Activated CD4-positive, alpha-beta T cell treated with anti-CD3 and anti-CD28 coated beads, Interleukin-2, amount 10 ng/mL, durations not matched to agents 7 days and 5 days (primary cell): ENCODE results near the gene CLEC3A. TPM values are rescaled to one million over a fixed set of nuclear protein-coding genes. Genes with fewer than 3 reads are reported as not detected.
"Not testable (repeated sequence)": the region's sequence is repeated elsewhere in the genome, so short reads cannot be mapped to it uniquely, and the experiment has no call there.

Source experiments
- CTCF ChIA-PET: fragments of 350-600 bp; sonication (Branson Sonifier 250); formaldehyde crosslinking; loops from one replicate; lab custom pipeline; 2021; ENCODE audit warnings: antibody characterized with exemption; lab: Charles Lee
- POLR2A ChIA-PET: fragments of 350-600 bp; sonication (Branson Sonifier 250); formaldehyde crosslinking; loops from one replicate; lab custom pipeline; 2021; ENCODE audit warnings: antibody characterized with exemption; lab: Charles Lee
- DNase-seq: peaks from one replicate; pipeline ENCODE4 v3.0.0-alpha.2; 2020
- H3K27ac Mint-ChIP-seq: one replicate; pipeline ENCODE4 v1.8.0; 2021; ENCODE audit warnings: mild to moderate bottlenecking, moderate library complexity, mixed read lengths
- H3K27me3 Mint-ChIP-seq: one replicate; pipeline ENCODE4 v1.8.0; 2021; ENCODE audit warnings: mixed read lengths
- H3K36me3 Mint-ChIP-seq: one replicate; pipeline ENCODE4 v1.8.0; 2021; ENCODE audit warnings: low read depth, mixed read lengths
- H3K4me1 Mint-ChIP-seq: one replicate; pipeline ENCODE4 v1.8.0; 2021; ENCODE audit warnings: mixed read lengths
- H3K4me3 Mint-ChIP-seq: one replicate; pipeline ENCODE4 v1.8.0; 2021; ENCODE audit warnings: mild to moderate bottlenecking, moderate library complexity, mixed read lengths
- H3K9me3 Mint-ChIP-seq: one replicate; pipeline ENCODE4 v1.8.0; 2021; ENCODE audit warnings: mixed read lengths
- total RNA-seq, 2 experiments: library from RNA; stranded (reverse); gene quantifications; one replicate each; pipeline ENCODE4 v1.2.3, GENCODE V29; 2021

CLEC3A gene
- total RNA-seq, result not detected

GRCh38 chr16:78022347-78023060, at the start of gene CLEC3A:
CLEC3A (plus strand) TSS chr16:78022548; CDS start chr16:78022627, 79 bp downstream.
- POLR2A ChIA-PET, result no interaction called here
- Mint-ChIP-seq H3K27me3 (peaks cover 15% of the 10 kb centered on the region), H3K4me3 (no peak within 1 kb of the TSS), H3K27ac (no peak within 1 kb of the TSS), H3K9me3 (no peaks in the 10 kb centered on the region), H3K36me3 (no peaks in the 10 kb centered on the region), H3K4me1 (peaks cover 3% of the 10 kb centered on the region)
- no peak for DNase-seq
- CTCF ChIA-PET, result interaction anchor here (0.6 kb wide), 1 partner anchor 133 kb away, joined by 3 read pairs; no protein-coding TSS in a partner anchor

- DNase-seq, result peak; percentile 17
- H3K4me1 Mint-ChIP-seq, result no peaks in the 10 kb centered on the region
- CTCF ChIA-PET, result interaction anchor here (1.1 kb wide), 1 partner anchor 10 kb away, joined by 3 read pairs; no protein-coding TSS in a partner anchor
Observed at GRCh38 chr16:77974883-77975282, 47.5 kb upstream of the CLEC3A start.

GRCh38 chr16:77975942-77976341, 46.4 kb upstream of the CLEC3A start:
- no peak for DNase-seq
- Mint-ChIP-seq H3K4me1 (no peaks in the 10 kb centered on the region), H3K9me3 (no peaks in the 10 kb centered on the region), H3K4me3 (no peak overlapping the region), H3K36me3 (no peaks in the 10 kb centered on the region), H3K27me3 (no peaks in the 10 kb centered on the region), H3K27ac (no peak overlapping the region)
- CTCF ChIA-PET, result interaction anchor here (0.6 kb wide), 1 partner anchor 456 kb away, joined by 3 read pairs; no protein-coding TSS in a partner anchor
- POLR2A ChIA-PET, result no interaction called here

More at GRCh38 chr16:77974883-77975282, 47.5 kb upstream of the CLEC3A start:
- no peak overlapping the region for H3K4me3 Mint-ChIP-seq
- POLR2A ChIA-PET, result no interaction called here
- H3K36me3 Mint-ChIP-seq, result no peaks in the 10 kb centered on the region
- H3K27me3 Mint-ChIP-seq, result no peaks in the 10 kb centered on the region
- H3K27ac Mint-ChIP-seq, result no peak overlapping the region
- H3K9me3 Mint-ChIP-seq, result no peaks in the 10 kb centered on the region

- Mint-ChIP-seq H3K27me3 (no peaks in the 10 kb centered on the region), H3K4me3 (no peak overlapping the region), H3K36me3 (no peaks in the 10 kb centered on the region), H3K4me1 (no peaks in the 10 kb centered on the region), H3K27ac (no peak overlapping the region), H3K9me3 (no peaks in the 10 kb centered on the region)
- DNase-seq, result no peak
- CTCF ChIA-PET, result no interaction called here
- POLR2A ChIA-PET, result no interaction called here
Observed at GRCh38 chr16:77977339-77977738, 45.0 kb upstream of the CLEC3A start.

- ChIA-PET POLR2A (no interaction called here), CTCF (no interaction called here)
- Mint-ChIP-seq H3K4me3 (no peak overlapping the region), H3K9me3 (no peaks in the 10 kb centered on the region), H3K36me3 (no peaks in the 10 kb centered on the region), H3K4me1 (no peaks in the 10 kb centered on the region), H3K27me3 (peaks cover 9% of the 10 kb centered on the region), H3K27ac (no peak overlapping the region)
- no peak for DNase-seq
Observed at GRCh38 chr16:77985111-77985510, 37.2 kb upstream of the CLEC3A start.

- Mint-ChIP-seq H3K27ac (no peak overlapping the region), H3K4me1 (no peaks in the 10 kb centered on the region), H3K27me3 (peaks cover 13% of the 10 kb centered on the region), H3K36me3 (no peaks in the 10 kb centered on the region), H3K9me3 (no peaks in the 10 kb centered on the region), H3K4me3 (no peak overlapping the region)
- no peak for DNase-seq
- CTCF ChIA-PET, result interaction anchor here (1.8 kb wide), 1 partner anchor 16 kb away, joined by 5 read pairs; no protein-coding TSS in a partner anchor
- POLR2A ChIA-PET, result no interaction called here
Observed at GRCh38 chr16:77986011-77986740, 36.2 kb upstream of the CLEC3A start.

GRCh38 chr16:77987810-77988209, 34.5 kb upstream of the CLEC3A start:
- Mint-ChIP-seq H3K27me3 (peaks cover 20% of the 10 kb centered on the region), H3K4me1 (no peaks in the 10 kb centered on the region), H3K36me3 (no peaks in the 10 kb centered on the region), H3K9me3 (no peaks in the 10 kb centered on the region), H3K4me3 (no peak overlapping the region), H3K27ac (no peak overlapping the region)
- no peak for DNase-seq
- ChIA-PET CTCF (interaction anchor here (1.8 kb wide), 1 partner anchor 14 kb away, joined by 5 read pairs; no protein-coding TSS in a partner anchor), POLR2A (no interaction called here)

- Mint-ChIP-seq H3K4me3 (no peak overlapping the region), H3K4me1 (no peaks in the 10 kb centered on the region), H3K27me3 (peaks cover 17% of the 10 kb centered on the region), H3K27ac (no peak overlapping the region), H3K36me3 (no peaks in the 10 kb centered on the region), H3K9me3 (peaks cover under 1% of the 10 kb centered on the region)
- ChIA-PET CTCF (no interaction called here), POLR2A (no interaction called here)
- no peak for DNase-seq
Observed at GRCh38 chr16:77989846-77990245, 32.5 kb upstream of the CLEC3A start.

- H3K27me3 Mint-ChIP-seq, result peaks cover 17% of the 10 kb centered on the region
- no peak overlapping the region for H3K4me3 Mint-ChIP-seq
- CTCF ChIA-PET, result interaction anchor here (1.3 to 1.8 kb wide), 2 partner anchors 11 to 33 kb away, joined by 3 to 8 read pairs; no protein-coding TSS in a partner anchor
- peaks cover 12% of the 10 kb centered on the region for H3K9me3 Mint-ChIP-seq
- H3K4me1 Mint-ChIP-seq, result no peaks in the 10 kb centered on the region
- no peaks in the 10 kb centered on the region for H3K36me3 Mint-ChIP-seq
- POLR2A ChIA-PET, result no interaction called here
- no peak overlapping the region for H3K27ac Mint-ChIP-seq
- no peak for DNase-seq
Observed at GRCh38 chr16:77991701-77992100, 30.6 kb upstream of the CLEC3A start.

GRCh38 chr16:77992381-77992780, 30.0 kb upstream of the CLEC3A start:
- H3K36me3 Mint-ChIP-seq, DNase-seq, H3K27ac Mint-ChIP-seq, H3K4me3 Mint-ChIP-seq, H3K4me1 Mint-ChIP-seq, POLR2A ChIA-PET: not testable (repeated sequence)
- CTCF ChIA-PET, result interaction anchor here (1.3 to 1.8 kb wide), 2 partner anchors 10 to 33 kb away, joined by 3 to 8 read pairs; no protein-coding TSS in a partner anchor
- Mint-ChIP-seq H3K27me3 (peaks cover 16% of the 10 kb centered on the region), H3K9me3 (peaks cover 15% of the 10 kb centered on the region)

GRCh38 chr16:77993111-77993985, 29.0 kb upstream of the CLEC3A start:
- H3K4me3 Mint-ChIP-seq, result no peak overlapping the region
- ChIA-PET CTCF (interaction anchor here (1.3 to 1.8 kb wide), 2 partner anchors 9 to 34 kb away, joined by 3 to 8 read pairs; no protein-coding TSS in a partner anchor), POLR2A (no interaction called here)
- peaks cover 14% of the 10 kb centered on the region for H3K27me3 Mint-ChIP-seq
- H3K4me1 Mint-ChIP-seq, result no peaks in the 10 kb centered on the region
- no peak overlapping the region for H3K27ac Mint-ChIP-seq
- DNase-seq, result no peak
- H3K36me3 Mint-ChIP-seq, result no peaks in the 10 kb centered on the region
- peaks cover 15% of the 10 kb centered on the region for H3K9me3 Mint-ChIP-seq

GRCh38 chr16:77995843-77996455, 26.4 kb upstream of the CLEC3A start:
- Mint-ChIP-seq H3K9me3 (peaks cover 15% of the 10 kb centered on the region), H3K4me3 (no peak overlapping the region), H3K36me3 (no peaks in the 10 kb centered on the region), H3K4me1 (no peaks in the 10 kb centered on the region), H3K27me3 (peaks cover 9% of the 10 kb centered on the region), H3K27ac (no peak overlapping the region)
- ChIA-PET CTCF (no interaction called here), POLR2A (interaction anchor here (0.6 kb wide), 1 partner anchor 846 kb away, joined by 3 read pairs; no protein-coding TSS in a partner anchor)
- DNase-seq, result no peak
